Testis (tissue), 3 donors: Measurements from ENCODE around the gene UBALD1. TPM values are rescaled to one million over a fixed set of nuclear protein-coding genes. Genes with fewer than 3 reads are reported as not detected.

ENCODE experiments used
- DNase-seq: peaks from one replicate; pipeline ENCODE4 v3.0.0-alpha.2; 2019
- H3K27ac ChIP-seq, 2 donors: fragments of 200-600 bp; sonication (generic); one replicate each; pipeline ENCODE4 v1.5.1; 2019
- H3K27me3 ChIP-seq: fragments of 200-600 bp; sonication (generic); one replicate; pipeline ENCODE4 v1.5.1; 2019
- H3K36me3 ChIP-seq: fragments of 200-600 bp; sonication (generic); one replicate; pipeline ENCODE4 v1.5.1; 2017; ENCODE audit warnings: low read depth; ENCODE audit errors: missing control alignments
- H3K4me1 ChIP-seq: fragments of 200-600 bp; sonication (generic); one replicate; pipeline ENCODE4 v1.5.1; 2019
- H3K4me3 ChIP-seq, 2 donors: fragments of 200-600 bp; sonication (generic); one replicate each; pipeline ENCODE4 v1.5.1; 2017 to 2019
- H3K9me3 ChIP-seq: fragments of 200-600 bp; sonication (generic); one replicate; pipeline ENCODE4 v1.5.1; 2017
- CTCF ChIP-seq, 3 experiments: fragments of 450-650 bp in 2 of 3; fragments of 200-600 bp in 1 of 3; sonication (generic) in 1 of 3; IDR thresholded peaks; one replicate each; pipeline ENCODE4 v1.5.1; 2016 to 2019; ENCODE audit warnings: antibody characterized with exemption in 3 of 3, mild to moderate bottlenecking in 2 of 3, moderate library complexity in 1 of 3
- POLR2A ChIP-seq: fragments of 450-650 bp; IDR thresholded peaks from one replicate; pipeline ENCODE4 v1.6.1; 2017; ENCODE audit warnings: antibody characterized with exemption, mild to moderate bottlenecking, moderate library complexity
- WGBS, 2 donors: methylation state at CpG; one replicate each; pipeline ENCODE4 v1.1.5; 2018; 5-methylcytosine and 5-hydroxymethylcytosine counted together
- intact Hi-C: fragments of 100-400 bp; cut with DNase I; formaldehyde crosslinking; loops from one replicate; pipeline ENCODE4 v1.15.1; 2023; ENCODE audit warnings: low total_unique reads
- polyA plus RNA-seq: library from polyadenylated mRNA; stranded (reverse); fragments of 350-450 nt; fragmentation: Illumina TruSeq; extraction: RNeasy Lipid Tissue Mini Kit (QIAGEN cat#74804); gene quantifications from one replicate; pipeline ENCODE4 v1.2.3, GENCODE V29; 2014; ENCODE audit warnings: low read depth, low replicate concordance; ENCODE audit not compliant: insufficient read depth
- total RNA-seq, 2 donors: library from RNA; depleted of rRNA; stranded (reverse); fragments of >200 nt; gene quantifications; one replicate each; pipeline ENCODE4 v1.2.3, GENCODE V29; 2016

The UBALD1 gene
- total and polyA plus RNA-seq, 3 donors from 2014 or later: 15.9 to 33.3 (median 25.0) TPM

DNA sequence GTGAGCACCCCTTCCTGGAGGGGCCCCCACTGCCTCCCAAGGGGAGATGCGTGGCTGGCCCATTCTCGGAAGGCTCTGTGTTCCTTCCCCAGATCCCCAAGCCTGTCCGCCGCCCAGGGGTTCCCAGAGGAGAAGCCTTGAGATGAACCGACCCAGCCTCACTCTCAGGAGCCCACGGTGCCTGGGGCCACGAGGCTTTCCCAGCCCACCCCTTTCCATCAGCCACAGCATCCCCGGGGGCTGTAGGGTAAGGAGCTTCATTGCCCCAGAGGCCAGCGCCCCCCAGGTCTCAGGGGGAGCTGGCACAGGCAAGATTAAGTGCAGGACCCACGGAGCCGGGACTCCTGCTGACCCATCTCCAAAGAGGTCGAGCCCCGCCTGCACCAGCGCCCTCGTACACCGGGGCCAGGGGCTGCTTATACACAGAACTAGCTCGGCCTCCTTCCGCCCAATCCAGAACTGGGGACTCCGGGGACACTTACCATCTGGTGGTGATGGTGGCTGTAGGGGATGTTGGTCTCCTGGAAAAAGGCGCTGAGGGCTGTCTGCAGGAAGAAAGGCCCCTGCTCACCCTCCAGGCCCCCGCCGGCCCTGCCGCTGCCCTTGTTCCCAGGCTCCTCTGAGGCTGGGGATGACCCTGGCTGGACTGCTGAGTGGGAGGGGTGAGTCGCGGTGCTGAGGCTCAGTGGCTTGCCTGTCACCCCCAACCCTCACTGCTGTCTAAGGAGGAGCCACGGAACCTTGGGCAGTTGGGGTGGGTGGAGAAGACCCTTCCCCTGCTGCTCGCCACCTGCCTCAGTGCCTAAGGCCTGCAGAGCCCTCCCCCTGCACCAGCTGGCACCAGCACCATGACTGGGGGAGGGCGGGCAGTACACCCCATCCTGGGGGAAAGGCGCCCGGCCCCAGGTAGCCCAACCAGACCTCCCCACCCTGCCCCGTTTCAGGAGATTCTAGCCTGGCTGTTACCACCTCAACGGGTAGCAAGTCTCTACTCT lies 4.4 kb downstream of the UBALD1 start:
- no peak for DNase-seq
- WGBS, 2 donors: 77 to 86% methylated on average over 14 to 32 of the region's 32 CpGs
- Histone ChIP-seq H3K27ac (no peak overlapping the region), H3K4me3 (no peak overlapping the region), H3K36me3 (no peaks in the 10 kb centered on the region), H3K9me3 (no peaks in the 10 kb centered on the region), H3K27me3 (no peaks in the 10 kb centered on the region), H3K4me1 (peaks cover 19% of the 10 kb centered on the region)
- TF ChIP-seq POLR2A (no peak), CTCF (IDR thresholded peaks at IDR 0.05) (no peak)
- intact Hi-C loops: loop anchor here (10.0 kb wide), 1 partner anchor 84 kb away; the partner anchor contains the start of gene NUDT16L1

GRCh38 chr16:4609200-4610010 lies 5.3 kb downstream of the UBALD1 start:
- WGBS, 2 donors: 84 to 92% methylated on average over 19 to 44 of the region's 45 CpGs
- no peaks in the 10 kb centered on the region for H3K9me3 ChIP-seq
- intact Hi-C loops: loop anchor here (10.0 kb wide), 2 partner anchors 85 to 155 kb away; partner anchors contain the start of genes NUDT16L1 and ZNF500
- H3K4me3 ChIP-seq: no peak overlapping the region
- no peak overlapping the region for H3K27ac ChIP-seq
- no peaks in the 10 kb centered on the region for H3K27me3 ChIP-seq
- no peaks in the 10 kb centered on the region for H3K36me3 ChIP-seq
- no peak for TF ChIP-seq CTCF (IDR thresholded peaks at IDR 0.05)
- TF ChIP-seq POLR2A: no peak
- no peak for DNase-seq
- peaks cover 15% of the 10 kb centered on the region for H3K4me1 ChIP-seq

DNA sequence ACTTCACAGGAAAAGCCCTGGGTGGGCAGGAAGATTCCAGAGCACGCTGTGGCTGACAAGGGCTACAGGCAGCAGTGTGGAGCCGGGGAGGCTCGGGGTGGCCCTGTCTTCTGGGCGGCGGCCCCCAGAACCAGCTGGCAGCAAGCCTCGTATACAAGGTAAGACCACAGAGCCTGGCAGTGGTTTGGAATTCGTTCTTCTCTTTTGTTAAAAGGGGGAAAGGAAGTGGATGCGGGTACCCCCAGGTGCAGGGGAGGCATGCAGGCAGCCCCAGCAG lies 6.0 kb downstream of the UBALD1 start:
- 87 to 92% methylated on average over 7 to 8 of the region's 8 CpGs for WGBS, 2 donors
- no peak overlapping the region for H3K27ac ChIP-seq
- no peaks in the 10 kb centered on the region for H3K27me3 ChIP-seq
- peaks cover 14% of the 10 kb centered on the region for H3K4me1 ChIP-seq
- H3K9me3 ChIP-seq: no peaks in the 10 kb centered on the region
- no peak overlapping the region for H3K4me3 ChIP-seq
- no peak for TF ChIP-seq POLR2A
- no peak for DNase-seq
- H3K36me3 ChIP-seq: no peaks in the 10 kb centered on the region
- intact Hi-C loops: loop anchor here (10.0 kb wide), 1 partner anchor 156 kb away; the partner anchor contains the start of gene ZNF500

DNA sequence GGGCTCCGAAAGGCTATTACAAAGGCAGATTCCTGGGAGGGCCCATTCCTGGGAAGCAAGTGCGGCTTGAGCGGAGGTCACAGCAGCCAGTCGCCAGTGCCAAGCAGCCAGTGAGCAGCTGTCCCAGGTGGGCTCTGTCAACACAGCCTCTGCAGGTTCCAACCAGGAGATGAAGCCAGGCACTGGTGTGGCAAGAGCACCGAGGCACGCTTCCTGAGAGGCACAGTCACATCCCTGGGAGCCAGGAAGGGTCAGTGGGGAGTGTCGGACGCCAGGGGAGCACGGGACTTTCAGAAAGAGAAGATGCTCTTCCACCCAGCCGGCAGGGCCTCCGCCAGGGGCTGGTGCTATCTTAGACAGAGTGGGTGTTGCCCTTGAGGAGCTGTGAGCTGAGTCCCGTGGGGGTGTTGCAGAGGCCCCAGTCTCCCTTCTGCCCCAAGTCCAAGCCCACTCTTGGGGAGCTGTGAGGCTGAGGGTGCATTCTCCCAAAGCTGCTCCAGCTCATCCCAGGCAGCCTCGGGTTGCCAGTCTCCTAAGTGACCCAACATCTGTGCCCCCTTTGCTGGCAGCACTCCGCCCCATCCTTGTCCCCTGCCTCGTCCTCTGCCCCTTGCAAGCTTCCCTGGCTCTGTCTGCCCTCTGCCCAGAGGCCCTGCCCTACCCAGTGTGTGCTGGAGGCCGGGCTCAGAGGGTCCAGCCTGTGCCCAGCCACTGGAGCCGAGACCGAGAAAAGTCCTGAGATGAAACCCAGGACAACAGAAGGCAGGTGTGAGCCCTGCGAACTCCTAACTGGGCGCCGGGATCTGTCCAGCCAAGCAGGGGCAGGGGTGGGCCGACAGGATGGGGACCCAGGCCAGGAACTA lies 6.6 kb downstream of the UBALD1 start:
- no peak for DNase-seq
- Histone ChIP-seq H3K27ac (no peak overlapping the region), H3K4me3 (no peak overlapping the region), H3K27me3 (no peaks in the 10 kb centered on the region), H3K9me3 (no peaks in the 10 kb centered on the region), H3K36me3 (no peaks in the 10 kb centered on the region), H3K4me1 (peaks cover 8% of the 10 kb centered on the region)
- no peak for TF ChIP-seq POLR2A
- TF ChIP-seq CTCF (IDR thresholded peaks at IDR 0.05): no peak
- WGBS, 2 donors: 91% methylated on average over 18 to 21 of the region's 22 CpGs
- intact Hi-C loops: loop anchor here (10.0 kb wide), 1 partner anchor 157 kb away; the partner anchor contains the start of gene ZNF500
